ENCODE data around the gene ZDHHC9. TPM values are rescaled to one million over a fixed set of nuclear protein-coding genes. Genes with fewer than 3 reads are reported as not detected.

ZDHHC9 gene
- total RNA-seq, 1 donor from 2014 or later, result 62.0 TPM

DNA sequence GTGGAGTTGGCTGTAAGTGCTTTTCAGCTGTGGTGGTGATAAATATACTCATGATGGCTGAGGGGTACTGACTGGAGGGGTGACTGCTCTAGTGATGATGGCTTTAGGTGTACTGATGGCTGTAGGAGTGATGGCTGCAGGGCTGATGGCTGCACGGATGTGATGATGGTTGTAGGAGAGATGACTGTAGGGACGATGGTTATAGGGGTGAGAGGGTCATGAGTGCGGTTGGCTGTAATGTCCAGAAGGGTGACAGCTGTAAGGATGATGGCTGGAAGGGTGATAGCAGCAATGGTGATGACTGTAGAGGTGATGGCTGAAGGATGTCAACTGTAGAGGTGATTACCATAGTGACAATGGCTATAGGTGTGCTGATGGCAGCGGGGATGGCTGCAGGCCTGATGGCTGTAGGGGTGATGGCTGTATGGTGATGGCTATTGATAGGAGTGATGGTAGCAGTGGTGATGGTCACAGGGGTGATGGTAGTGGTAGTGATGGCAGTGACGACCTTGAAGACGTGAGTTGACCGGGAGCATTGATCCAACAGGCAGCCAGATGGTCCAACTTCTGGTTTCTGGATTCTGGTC lies 64.5 kb downstream of the ZDHHC9 start:
- TF ChIP-seq, protein P1, sequence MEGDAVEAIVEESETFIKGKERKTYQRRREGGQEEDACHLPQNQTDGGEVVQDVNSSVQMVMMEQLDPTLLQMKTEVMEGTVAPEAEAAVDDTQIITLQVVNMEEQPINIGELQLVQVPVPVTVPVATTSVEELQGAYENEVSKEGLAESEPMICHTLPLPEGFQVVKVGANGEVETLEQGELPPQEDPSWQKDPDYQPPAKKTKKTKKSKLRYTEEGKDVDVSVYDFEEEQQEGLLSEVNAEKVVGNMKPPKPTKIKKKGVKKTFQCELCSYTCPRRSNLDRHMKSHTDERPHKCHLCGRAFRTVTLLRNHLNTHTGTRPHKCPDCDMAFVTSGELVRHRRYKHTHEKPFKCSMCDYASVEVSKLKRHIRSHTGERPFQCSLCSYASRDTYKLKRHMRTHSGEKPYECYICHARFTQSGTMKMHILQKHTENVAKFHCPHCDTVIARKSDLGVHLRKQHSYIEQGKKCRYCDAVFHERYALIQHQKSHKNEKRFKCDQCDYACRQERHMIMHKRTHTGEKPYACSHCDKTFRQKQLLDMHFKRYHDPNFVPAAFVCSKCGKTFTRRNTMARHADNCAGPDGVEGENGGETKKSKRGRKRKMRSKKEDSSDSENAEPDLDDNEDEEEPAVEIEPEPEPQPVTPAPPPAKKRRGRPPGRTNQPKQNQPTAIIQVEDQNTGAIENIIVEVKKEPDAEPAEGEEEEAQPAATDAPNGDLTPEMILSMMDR (IDR thresholded peaks at IDR 0.05; ENCODE audit: partially characterized antibody, unreplicated experiment), result no peak
- no peak for DNase-seq
- H3K27ac Mint-ChIP-seq (ENCODE audit: unreplicated experiment), result no peak overlapping the region
- no peak overlapping the region for H3K4me3 Mint-ChIP-seq (ENCODE audit: unreplicated experiment)
- peaks cover 3% of the 10 kb centered on the region for H3K27me3 Mint-ChIP-seq (ENCODE audit: unreplicated experiment)
- H3K4me1 Mint-ChIP-seq (ENCODE audit: low read depth, unreplicated experiment), result no peaks in the 10 kb centered on the region
- H3K9me3 Mint-ChIP-seq (ENCODE audit: unreplicated experiment), result peaks cover 3% of the 10 kb centered on the region
- H3K36me3 Mint-ChIP-seq (ENCODE audit: unreplicated experiment), result no peaks in the 10 kb centered on the region

DNA sequence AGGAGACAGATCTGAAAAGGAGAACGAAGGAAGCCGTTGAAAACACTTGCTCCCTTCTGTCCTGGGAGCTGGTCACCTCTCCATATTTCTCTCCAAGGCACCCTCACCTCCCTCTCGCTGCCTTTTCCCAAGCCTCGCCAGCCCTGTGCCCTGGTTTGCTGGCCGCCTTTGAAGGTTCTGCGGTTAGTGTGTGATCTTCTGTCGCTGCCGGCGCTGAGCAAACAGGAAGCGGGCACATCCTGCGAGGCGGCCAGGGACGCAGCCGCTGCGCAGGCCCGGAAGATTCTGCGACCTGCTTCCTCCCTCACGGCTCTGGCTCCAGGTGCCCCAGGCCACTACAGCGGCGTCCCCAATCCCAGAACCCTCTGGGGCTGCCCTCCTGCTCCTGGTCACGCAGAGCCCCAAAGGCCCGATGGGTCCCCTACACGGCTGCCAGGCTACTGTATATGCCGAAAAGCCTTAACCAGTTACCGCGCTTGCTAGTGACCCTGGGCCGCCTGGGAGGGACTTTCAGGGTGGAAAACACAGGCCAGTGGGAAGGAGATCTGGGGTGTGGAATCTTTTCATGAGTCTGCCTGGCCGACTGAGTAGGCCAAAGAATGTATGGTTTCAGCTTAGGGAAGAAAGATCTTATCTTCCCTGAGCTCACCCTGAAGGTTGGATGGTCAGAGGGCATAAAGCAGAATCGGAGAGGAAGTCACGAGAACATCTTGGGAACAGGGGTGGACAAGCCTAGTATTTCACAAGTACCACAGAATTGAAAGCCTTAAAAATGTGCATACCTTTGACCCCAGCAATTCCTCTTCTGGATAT lies 66.3 kb downstream of the ZDHHC9 start:
- Mint-ChIP-seq H3K27me3 (ENCODE audit: unreplicated experiment) (peaks cover 3% of the 10 kb centered on the region), H3K9me3 (ENCODE audit: unreplicated experiment) (peaks cover 3% of the 10 kb centered on the region), H3K36me3 (ENCODE audit: unreplicated experiment) (no peaks in the 10 kb centered on the region), H3K4me1 (ENCODE audit: low read depth, unreplicated experiment) (no peaks in the 10 kb centered on the region), H3K27ac (ENCODE audit: unreplicated experiment) (no peak overlapping the region), H3K4me3 (ENCODE audit: unreplicated experiment) (no peak overlapping the region)
- TF ChIP-seq, protein P1 (IDR thresholded peaks at IDR 0.05; ENCODE audit: partially characterized antibody, unreplicated experiment), result no peak
- no peak for DNase-seq

- DNase-seq, result no peak
- TF ChIP-seq, protein P1 (IDR thresholded peaks at IDR 0.05; ENCODE audit: partially characterized antibody, unreplicated experiment), result no peak
- Mint-ChIP-seq H3K36me3 (ENCODE audit: unreplicated experiment) (no peaks in the 10 kb centered on the region), H3K27ac (ENCODE audit: unreplicated experiment) (no peak overlapping the region), H3K27me3 (ENCODE audit: unreplicated experiment) (peaks cover 2% of the 10 kb centered on the region), H3K4me1 (ENCODE audit: low read depth, unreplicated experiment) (no peaks in the 10 kb centered on the region), H3K9me3 (ENCODE audit: unreplicated experiment) (no peaks in the 10 kb centered on the region), H3K4me3 (ENCODE audit: unreplicated experiment) (no peak overlapping the region)
Measured at GRCh38 chrX:129773649-129774458, 69.8 kb downstream of the ZDHHC9 start.

GRCh38 chrX:129772796-129773431 lies 70.8 kb downstream of the ZDHHC9 start:
- H3K4me1 Mint-ChIP-seq (ENCODE audit: low read depth, unreplicated experiment), result no peaks in the 10 kb centered on the region
- H3K36me3 Mint-ChIP-seq (ENCODE audit: unreplicated experiment), result no peaks in the 10 kb centered on the region
- no peak for DNase-seq
- peaks cover 2% of the 10 kb centered on the region for H3K27me3 Mint-ChIP-seq (ENCODE audit: unreplicated experiment)
- H3K4me3 Mint-ChIP-seq (ENCODE audit: unreplicated experiment), result no peak overlapping the region
- H3K27ac Mint-ChIP-seq (ENCODE audit: unreplicated experiment), result no peak overlapping the region
- no peaks in the 10 kb centered on the region for H3K9me3 Mint-ChIP-seq (ENCODE audit: unreplicated experiment)
- TF ChIP-seq, protein P1 (IDR thresholded peaks at IDR 0.05; ENCODE audit: partially characterized antibody, unreplicated experiment), result no peak
